HEK293T (cell line): Measurements from ENCODE around the gene TUBGCP3.

Source experiments
- CTCF ChIA-PET: fragments of 350-600 bp; formaldehyde crosslinking; extraction: SDS; loops from one replicate; lab custom pipeline; 2021; ENCODE audit warnings: antibody characterized with exemption, inconsistent platforms; lab: Yijun Ruan, JAX
- POLR2A ChIA-PET: fragments of 350-600 bp; formaldehyde crosslinking; extraction: SDS; loops from one replicate; lab custom pipeline; 2020; ENCODE audit warnings: antibody characterized with exemption, inconsistent platforms; lab: Yijun Ruan, JAX
- DNase-seq: peaks from one replicate; pipeline ENCODE4 v3.0.0; 2012; ENCODE audit warnings: mixed read lengths; ENCODE audit errors: extremely low spot score
- ARNT ChIP-seq: fragments of 450-650 bp; IDR thresholded peaks from 2 replicates; pipeline ENCODE4 v1.6.1; 2017; ENCODE audit warnings: mild to moderate bottlenecking
- BHLHE40 ChIP-seq: fragments of 450-650 bp; IDR thresholded peaks from 2 replicates; pipeline ENCODE4 v1.6.1; 2016; ENCODE audit warnings: mild to moderate bottlenecking, moderate library complexity, borderline replicate concordance
- CTBP1 ChIP-seq: fragments of 450-650 bp; IDR thresholded peaks from 2 replicates; pipeline ENCODE4 v1.6.1; 2016; ENCODE audit warnings: borderline replicate concordance
- ELF4 ChIP-seq: fragments of 450-650 bp; IDR thresholded peaks from 2 replicates; pipeline ENCODE4 v1.6.1; 2017; ENCODE audit warnings: antibody characterized with exemption
- FOXA1 ChIP-seq: fragments of 450-650 bp; IDR thresholded peaks from 2 replicates; pipeline ENCODE4 v1.6.1; 2016; ENCODE audit warnings: mild to moderate bottlenecking
- FOXK2 ChIP-seq: fragments of 450-650 bp; IDR thresholded peaks from 2 replicates; pipeline ENCODE4 v1.6.1; 2016; ENCODE audit warnings: mild to moderate bottlenecking
- FOXM1 ChIP-seq: fragments of 450-650 bp; IDR thresholded peaks from 2 replicates; pipeline ENCODE4 v1.6.1; 2017; ENCODE audit warnings: mild to moderate bottlenecking, borderline replicate concordance
- HDGF ChIP-seq: fragments of 450-650 bp; IDR thresholded peaks from 2 replicates; pipeline ENCODE4 v1.6.1; 2017; ENCODE audit warnings: antibody characterized with exemption, borderline replicate concordance
- L3MBTL2 ChIP-seq: fragments of 450-650 bp; conservative IDR thresholded peaks from 2 replicates; pipeline ENCODE4 v1.6.1; 2016; ENCODE audit warnings: mild to moderate bottlenecking
- LEF1 ChIP-seq: fragments of 450-650 bp; IDR thresholded peaks from 2 replicates; pipeline ENCODE4 v1.6.1; 2017; ENCODE audit warnings: mild to moderate bottlenecking, borderline replicate concordance
- NFRKB ChIP-seq: fragments of 450-650 bp; IDR thresholded peaks from 2 replicates; pipeline ENCODE4 v1.6.1; 2016; ENCODE audit warnings: mild to moderate bottlenecking, moderate library complexity
- SP1 ChIP-seq: fragments of 450-650 bp; IDR thresholded peaks from 2 replicates; pipeline ENCODE4 v1.6.1; 2017
- SUZ12 ChIP-seq: fragments of 450-650 bp; IDR thresholded peaks from 2 replicates; pipeline ENCODE4 v1.6.1; 2016; ENCODE audit warnings: mild to moderate bottlenecking
- TARDBP ChIP-seq: fragments of 450-650 bp; IDR thresholded peaks from 2 replicates; pipeline ENCODE4 v1.6.1; 2016
- ZNF384 ChIP-seq: fragments of 450-650 bp; IDR thresholded peaks from 2 replicates; pipeline ENCODE4 v1.6.1; 2016
- TF ChIP-seq, protein P1 (sequence below): fragments of 450-650 bp; IDR thresholded peaks from 2 replicates; pipeline ENCODE4 v1.6.1; 2016

TUBGCP3 gene

DNA sequence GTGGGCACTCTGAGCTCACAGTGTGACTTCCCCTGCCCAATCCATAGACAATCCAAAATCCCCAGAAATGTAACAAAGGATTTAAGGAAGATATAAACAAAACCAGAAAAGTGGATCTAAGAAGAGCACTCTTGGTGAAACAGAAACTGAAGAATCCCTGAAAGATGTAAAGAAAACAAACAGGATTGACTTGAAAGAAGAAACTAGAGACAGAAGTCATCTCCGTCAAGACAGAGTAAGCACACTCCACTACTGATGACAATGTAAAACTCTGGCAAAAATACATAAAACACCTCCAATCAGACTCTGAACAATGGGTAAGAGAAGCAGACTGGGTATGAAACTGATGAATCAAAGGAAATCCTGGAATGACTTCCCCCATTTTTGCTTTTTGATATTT lies 13.5 kb downstream of the TUBGCP3 start:
- POLR2A ChIA-PET: no interaction called here
- CTCF ChIA-PET: no interaction called here
- TF ChIP-seq FOXA1: no peak
- DNase-seq: no peak

DNA sequence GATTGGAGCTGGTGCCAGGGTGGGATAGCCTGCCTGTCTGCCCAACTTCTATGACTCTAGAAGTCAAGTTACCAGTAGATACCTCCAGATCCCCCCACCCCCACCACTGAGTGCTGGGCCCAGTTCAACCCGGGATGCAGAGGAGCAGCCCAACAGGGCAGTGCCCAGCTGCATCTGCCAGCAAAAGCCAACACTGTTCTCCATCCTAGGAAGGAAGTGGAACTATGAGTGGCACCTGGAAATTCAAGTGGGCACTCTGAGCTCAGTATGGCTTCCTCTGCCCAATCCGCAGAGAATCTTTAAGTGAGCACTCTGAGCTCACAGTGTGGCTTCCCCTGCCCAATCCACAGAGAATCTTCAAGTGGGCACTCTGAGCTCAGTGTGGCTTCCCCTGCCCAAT lies 14.2 kb downstream of the TUBGCP3 start:
- TF ChIP-seq ELF4 (no peak), SP1 (no peak), FOXK2 (no peak), ZNF384 (no peak), FOXA1 (no peak), FOXM1 (no peak), LEF1 (no peak), CTBP1 (no peak), BHLHE40 (no peak)
- TF ChIP-seq, protein P1, sequence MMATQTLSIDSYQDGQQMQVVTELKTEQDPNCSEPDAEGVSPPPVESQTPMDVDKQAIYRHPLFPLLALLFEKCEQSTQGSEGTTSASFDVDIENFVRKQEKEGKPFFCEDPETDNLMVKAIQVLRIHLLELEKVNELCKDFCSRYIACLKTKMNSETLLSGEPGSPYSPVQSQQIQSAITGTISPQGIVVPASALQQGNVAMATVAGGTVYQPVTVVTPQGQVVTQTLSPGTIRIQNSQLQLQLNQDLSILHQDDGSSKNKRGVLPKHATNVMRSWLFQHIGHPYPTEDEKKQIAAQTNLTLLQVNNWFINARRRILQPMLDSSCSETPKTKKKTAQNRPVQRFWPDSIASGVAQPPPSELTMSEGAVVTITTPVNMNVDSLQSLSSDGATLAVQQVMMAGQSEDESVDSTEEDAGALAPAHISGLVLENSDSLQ: no peak
- DNase-seq: no peak
- ChIA-PET CTCF (no interaction called here), POLR2A (no interaction called here)

DNA sequence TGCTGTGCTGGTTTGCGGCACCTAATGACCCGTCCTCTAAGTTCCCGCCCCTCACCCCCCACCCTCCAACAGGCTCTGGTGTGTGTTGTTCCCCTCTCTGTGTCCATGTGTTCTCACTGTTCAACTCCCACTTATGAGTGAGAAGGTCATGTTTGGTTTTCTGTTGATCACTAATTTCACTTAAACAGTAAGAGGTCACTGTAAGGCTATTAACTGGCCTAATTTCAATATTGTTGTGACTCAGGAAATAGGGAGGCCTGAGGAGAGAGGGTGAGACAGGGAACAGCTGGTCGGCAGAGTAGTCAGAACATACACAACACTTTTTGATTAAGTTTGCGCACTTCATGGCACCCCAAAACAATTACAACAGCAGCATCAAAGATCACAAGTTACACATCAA lies 15.6 kb downstream of the TUBGCP3 start:
- ChIA-PET POLR2A (no interaction called here), CTCF (no interaction called here)
- no peak for DNase-seq
- TF ChIP-seq ZNF384 (no peak), L3MBTL2 (no peak), FOXM1 (no peak), LEF1 (no peak), HDGF (no peak), NFRKB (no peak), SP1 (no peak)
- TF ChIP-seq, protein P1: no peak

DNA sequence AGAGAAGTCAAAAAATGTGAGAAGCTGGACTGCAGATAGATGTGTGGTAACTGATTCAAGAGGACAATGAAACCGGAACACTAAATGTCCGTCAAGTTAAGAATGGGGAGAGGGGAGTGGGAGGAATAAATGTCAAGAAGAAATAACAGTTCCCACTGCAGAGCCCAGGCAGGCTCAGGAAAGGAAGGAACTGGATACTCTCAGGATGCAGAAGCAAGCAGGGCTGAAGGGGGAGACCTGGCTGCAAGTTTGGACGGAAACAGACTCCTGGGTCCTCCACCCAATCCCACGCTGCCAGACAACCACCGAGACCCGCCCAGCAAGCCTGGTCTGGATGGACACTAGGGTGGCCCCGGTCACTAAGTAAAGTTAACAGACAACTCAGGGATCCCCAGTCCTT lies 18.1 kb downstream of the TUBGCP3 start:
- ChIA-PET POLR2A (no interaction called here), CTCF (no interaction called here)
- DNase-seq: no peak
- no peak for TF ChIP-seq ZNF384
- TF ChIP-seq FOXA1: no peak
- TF ChIP-seq TARDBP: no peak
- TF ChIP-seq, protein P1: no peak
- TF ChIP-seq CTBP1: no peak
- TF ChIP-seq ARNT: no peak
- no peak for TF ChIP-seq FOXM1

DNA sequence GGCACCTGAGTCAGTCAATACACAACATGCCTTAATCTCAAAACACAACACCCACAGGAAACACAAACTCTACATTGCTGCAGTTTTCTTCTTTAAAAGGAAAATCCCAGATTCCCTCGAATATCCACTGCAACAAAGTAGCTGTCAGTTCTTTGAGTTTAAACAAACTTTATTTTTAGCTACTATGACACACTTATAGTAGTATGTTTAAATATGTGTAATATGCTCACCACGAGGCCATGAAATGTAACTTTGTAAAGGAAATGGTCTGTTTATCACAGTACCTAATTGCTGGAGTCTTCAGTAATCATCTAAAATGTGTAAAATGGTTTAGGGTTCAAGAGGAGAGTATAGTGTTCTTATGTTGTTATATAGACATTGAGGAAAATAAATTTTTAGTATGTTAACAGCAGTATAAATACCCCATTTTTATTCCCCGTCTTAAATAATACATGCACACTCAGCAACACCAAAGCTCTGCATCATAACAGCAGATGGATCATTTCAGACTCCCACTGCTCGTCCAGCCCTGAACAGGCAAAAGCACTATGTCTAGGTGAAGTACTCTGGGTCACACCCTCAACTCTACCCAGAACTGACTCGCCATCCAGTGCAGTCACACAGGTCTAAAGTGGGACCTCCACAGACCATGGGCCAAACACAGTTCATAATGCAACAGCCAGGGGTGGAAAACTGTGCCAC lies 20.6 kb downstream of the TUBGCP3 start:
- POLR2A ChIA-PET: no interaction called here
- TF ChIP-seq HDGF (no peak), LEF1 (no peak), SP1 (no peak), ELF4 (no peak), ZNF384 (no peak), ARNT (no peak), NFRKB (no peak), TARDBP (no peak)
- DNase-seq: no peak
- CTCF ChIA-PET: no interaction called here

DNA sequence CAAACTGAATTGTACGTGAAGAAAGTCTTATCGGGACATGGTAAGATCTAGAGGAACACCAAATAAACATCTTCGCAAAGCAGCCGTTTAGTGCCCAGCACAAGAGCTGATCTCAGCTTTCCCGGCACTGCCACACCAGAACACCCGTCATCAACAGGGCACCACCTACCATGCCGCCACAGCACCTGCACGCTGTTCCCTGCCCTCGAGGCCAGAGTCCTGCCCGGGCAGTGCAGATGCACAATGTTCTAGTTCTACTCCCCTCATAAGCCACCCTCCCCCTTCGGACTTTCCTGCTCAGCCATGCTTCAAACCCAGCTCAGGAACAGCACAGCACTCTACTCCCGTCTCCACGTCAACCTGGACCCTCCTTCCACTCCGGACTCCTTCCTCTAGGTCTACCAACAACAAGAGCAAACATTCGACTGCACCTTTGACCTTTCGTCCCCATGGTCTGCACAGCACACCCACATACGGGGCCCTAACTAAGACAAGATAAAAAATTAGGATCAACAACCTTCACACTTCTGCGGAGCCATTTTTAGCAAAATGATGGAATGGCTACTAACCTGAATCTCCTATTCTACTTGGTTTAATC lies 25.1 kb downstream of the TUBGCP3 start:
- no peak for TF ChIP-seq SUZ12
- no peak for TF ChIP-seq CTBP1
- TF ChIP-seq HDGF: no peak
- no peak for TF ChIP-seq FOXK2
- DNase-seq: no peak
- ChIA-PET POLR2A (no interaction called here), CTCF (interaction anchor here (0.6 kb wide), 1 partner anchor 84 kb away, joined by 3 read pairs; no protein-coding TSS in a partner anchor)

DNA sequence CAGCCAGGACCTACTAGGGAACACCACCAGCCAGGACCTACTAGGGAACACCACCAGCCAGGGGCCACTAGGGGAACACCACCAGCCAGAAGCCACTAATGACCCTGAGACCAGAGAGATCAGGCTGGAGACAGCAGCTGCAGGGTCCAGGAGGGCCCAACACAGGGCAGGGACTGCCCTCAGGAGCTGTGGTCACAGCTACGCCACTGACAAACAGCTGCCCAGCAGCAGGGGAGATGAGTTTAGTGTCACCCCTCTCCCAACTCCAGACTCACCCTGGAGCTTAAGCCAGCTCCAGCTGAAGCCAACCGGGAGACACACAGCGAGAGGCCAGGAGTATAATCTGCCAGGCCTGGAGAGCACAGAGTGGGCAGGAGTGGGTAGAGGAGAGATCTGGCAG lies 25.7 kb downstream of the TUBGCP3 start:
- TF ChIP-seq LEF1 (no peak), ARNT (no peak)
- TF ChIP-seq, protein P1: no peak
- ChIA-PET CTCF (no interaction called here), POLR2A (no interaction called here)
- no peak for DNase-seq
